Adrenal gland (tissue), 12 donors: Measurements from ENCODE around the gene HYAL4. TPM values are rescaled to one million over a fixed set of nuclear protein-coding genes. Genes with fewer than 3 reads are reported as not detected.
"Not testable (repeated sequence)": the region's sequence is repeated elsewhere in the genome, so short reads cannot be mapped to it uniquely, and the experiment has no call there.

Experiments used
- DNase-seq, 7 donors: peaks; one replicate each; pipeline ENCODE4 v3.0.0-alpha.2; 2019 to 2020
- H3K27ac ChIP-seq, 5 donors: fragments of 200-600 bp; sonication (generic) in 4 of 5; 1 replicate in 3 of 5; 2 replicates in 2 of 5; pipeline versions ENCODE4 v1.5.1 to v1.8.0; 2016 to 2020; ENCODE audit warnings: mild to moderate bottlenecking in 1 of 5
- H3K27me3 ChIP-seq: fragments of 200-600 bp; 2 replicates; pipeline ENCODE4 v1.8.0; 2021
- H3K36me3 ChIP-seq, 2 donors: fragments of 200-600 bp; replicated peaks in 1 of 2; 1 replicate in 1 of 2; 2 replicates in 1 of 2; pipeline versions ENCODE4 v1.5.1 to v1.8.0; 2018 to 2022
- H3K4me1 ChIP-seq, 2 donors: fragments of 200-600 bp; replicated peaks in 1 of 2; 1 replicate in 1 of 2; 2 replicates in 1 of 2; pipeline versions ENCODE4 v1.5.1 to v1.8.0; 2018 to 2021
- H3K4me3 ChIP-seq, 4 donors: fragments of 200-600 bp; sonication (generic) in 3 of 4; one replicate each; pipeline ENCODE4 v1.5.1; 2016 to 2018
- H3K9me3 ChIP-seq, 3 donors: fragments of 200-600 bp; sonication (generic) in 1 of 3; replicated peaks in 1 of 3; 1 replicate in 2 of 3; 2 replicates in 1 of 3; pipeline versions ENCODE4 v1.5.1 to v1.8.0; 2016 to 2021
- POLR2A ChIP-seq, 2 donors: fragments of 450-650 bp; IDR thresholded peaks; one replicate each; pipeline ENCODE4 v1.6.1; 2017; ENCODE audit warnings: antibody characterized with exemption in 2 of 2, mild to moderate bottlenecking in 2 of 2, moderate library complexity in 1 of 2
- WGBS, 4 donors: extraction: QIAGEN DNeasy Blood & Tissue Kit in 2 of 4; methylation state at CpG; one replicate each; pipeline versions ENCODE4 v1.1.5 to v1.1.7; 2013 to 2017; 5-methylcytosine and 5-hydroxymethylcytosine counted together
- intact Hi-C, 2 donors: fragments of 100-400 bp; cut with DNase I; formaldehyde crosslinking; loops; one replicate each; pipeline versions ENCODE4 v1.14.1 to v1.15.0; 2022 to 2023
- polyA plus RNA-seq, 3 donors: library from polyadenylated mRNA; stranded (reverse); fragments of 200-250 nt in 2 of 3; fragments of 350-450 nt in 1 of 3; fragmentation: Illumina TruSeq in 1 of 3; extraction: RNeasy Lipid Tissue Mini Kit (QIAGEN cat#74804) in 1 of 3; gene quantifications; one replicate each; pipeline ENCODE4 v1.2.3, GENCODE V29; 2013 to 2014
- total RNA-seq, 9 donors: library from RNA; depleted of rRNA in 4 of 9; stranded (reverse); fragments of >200 nt in 4 of 9; fragments of 120-200 nt in 1 of 9; fragmentation: NEBNext Ultra II Directional in 1 of 9; extraction: Animal tissue kit (Norgen Biotek cat#: 25700) in 1 of 9; gene quantifications; one replicate each; pipeline versions ENCODE4 v1.1.0 to v1.2.4, GENCODE V29; 2013 to 2023
- TF ChIP-seq, protein P1 (sequence below), 6 experiments: fragments of 450-650 bp in 4 of 6; fragments of 200-600 bp in 2 of 6; sonication (generic) in 1 of 6; IDR thresholded peaks; 1 replicate in 5 of 6; 2 replicates in 1 of 6; pipeline versions ENCODE4 v1.5.1 to v1.8.0; 2016 to 2021; ENCODE audit warnings: antibody characterized with exemption in 6 of 6, mild to moderate bottlenecking in 2 of 6, moderate library complexity in 1 of 6
- donor health status: healthy with polysubstance abuse.
- donor health status: Bipolar disorder and iron deficiency.
- donor health status: DM: yes; HTN: yes; CAD: no.
- donor health status: DM: no; HTN: no; CAD: no.
- donor health status: DM: no; HTN: no; CAD: no.
- donor health status: DM: yes; HTN: yes; CAD: no.

HYAL4 gene
- total and polyA plus RNA-seq, 12 donors: 0.17 TPM; not detected in 11

DNA sequence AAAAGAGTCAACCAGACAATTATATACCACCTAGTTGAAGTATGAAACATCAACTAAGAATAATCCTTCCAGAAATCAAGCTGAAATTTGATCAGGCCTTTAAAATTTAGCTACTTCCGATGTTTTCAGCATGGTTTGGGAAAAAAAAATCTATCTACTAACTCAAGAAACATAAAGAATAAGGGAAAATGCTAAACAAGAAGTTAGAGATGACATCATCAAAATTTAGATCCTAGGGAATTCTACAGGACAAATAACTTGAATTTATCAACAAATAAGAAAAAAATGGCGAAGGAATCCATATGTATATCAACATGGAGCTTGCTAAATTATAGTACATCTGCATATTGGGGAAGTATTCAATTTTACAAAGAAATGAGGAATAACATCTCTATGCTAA is 36.3 kb downstream of the HYAL4 start:
- no peak for TF ChIP-seq POLR2A (IDR thresholded peaks at IDR 0.05)
- TF ChIP-seq, protein P1, sequence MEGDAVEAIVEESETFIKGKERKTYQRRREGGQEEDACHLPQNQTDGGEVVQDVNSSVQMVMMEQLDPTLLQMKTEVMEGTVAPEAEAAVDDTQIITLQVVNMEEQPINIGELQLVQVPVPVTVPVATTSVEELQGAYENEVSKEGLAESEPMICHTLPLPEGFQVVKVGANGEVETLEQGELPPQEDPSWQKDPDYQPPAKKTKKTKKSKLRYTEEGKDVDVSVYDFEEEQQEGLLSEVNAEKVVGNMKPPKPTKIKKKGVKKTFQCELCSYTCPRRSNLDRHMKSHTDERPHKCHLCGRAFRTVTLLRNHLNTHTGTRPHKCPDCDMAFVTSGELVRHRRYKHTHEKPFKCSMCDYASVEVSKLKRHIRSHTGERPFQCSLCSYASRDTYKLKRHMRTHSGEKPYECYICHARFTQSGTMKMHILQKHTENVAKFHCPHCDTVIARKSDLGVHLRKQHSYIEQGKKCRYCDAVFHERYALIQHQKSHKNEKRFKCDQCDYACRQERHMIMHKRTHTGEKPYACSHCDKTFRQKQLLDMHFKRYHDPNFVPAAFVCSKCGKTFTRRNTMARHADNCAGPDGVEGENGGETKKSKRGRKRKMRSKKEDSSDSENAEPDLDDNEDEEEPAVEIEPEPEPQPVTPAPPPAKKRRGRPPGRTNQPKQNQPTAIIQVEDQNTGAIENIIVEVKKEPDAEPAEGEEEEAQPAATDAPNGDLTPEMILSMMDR (IDR thresholded peaks at IDR 0.05): no peak
- H3K4me3 ChIP-seq: no peak overlapping the region
- H3K9me3 ChIP-seq: no peaks in the 10 kb centered on the region
- H3K27ac ChIP-seq: no peak overlapping the region
- 70 to 93% (median 90%) methylated on average over 2 of the region's 2 CpGs for WGBS, 4 donors
- H3K4me1 ChIP-seq: no peaks in the 10 kb centered on the region
- DNase-seq: no peak
- intact Hi-C loops: no loop called here
- no peaks in the 10 kb centered on the region for H3K36me3 ChIP-seq
- no peaks in the 10 kb centered on the region for H3K27me3 ChIP-seq

DNA sequence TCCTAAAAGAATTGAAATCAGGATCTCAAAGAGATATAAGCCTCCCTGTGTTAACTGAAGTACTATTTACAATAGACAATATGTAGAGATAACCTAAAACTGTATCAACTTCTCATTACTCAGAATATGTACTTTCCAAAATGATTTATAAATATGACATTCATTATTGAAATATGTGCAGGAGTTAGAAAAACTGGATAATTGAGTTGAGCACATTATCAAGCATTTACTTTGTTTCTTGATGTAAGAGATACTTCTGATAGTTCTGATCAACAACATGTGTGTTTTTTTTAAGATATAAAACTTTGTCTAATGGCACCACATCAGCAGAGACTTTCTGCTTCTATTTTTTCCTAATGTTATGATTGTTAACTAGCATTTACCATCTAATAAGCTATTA is 38.2 kb downstream of the HYAL4 start:
- Histone ChIP-seq H3K4me1 (no peaks in the 10 kb centered on the region), H3K9me3 (no peaks in the 10 kb centered on the region), H3K27me3 (no peaks in the 10 kb centered on the region), H3K27ac (no peak overlapping the region), H3K4me3 (no peak overlapping the region), H3K36me3 (no peaks in the 10 kb centered on the region)
- no peak for DNase-seq
- TF ChIP-seq, protein P1 (IDR thresholded peaks at IDR 0.05): no peak
- TF ChIP-seq POLR2A (IDR thresholded peaks at IDR 0.05): no peak
- intact Hi-C loops: no loop called here

DNA sequence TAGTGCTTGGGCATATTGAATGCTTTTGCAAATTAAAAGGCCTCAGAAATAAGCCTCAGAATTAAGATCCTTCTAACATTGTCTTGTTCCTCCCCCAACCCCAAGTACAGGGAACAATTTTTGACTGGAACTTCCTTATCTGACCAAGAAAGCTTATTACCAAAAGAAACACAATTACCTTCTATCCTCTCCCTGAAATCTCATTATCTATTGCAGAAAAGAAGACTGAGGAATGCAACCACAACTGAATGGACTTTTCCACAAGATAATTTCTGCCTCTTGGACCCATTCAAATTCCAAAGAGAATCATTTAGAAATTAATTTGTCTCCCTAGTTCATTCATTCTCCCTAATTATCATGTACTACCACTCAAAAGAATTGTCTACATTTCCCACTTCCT is 43.2 kb downstream of the HYAL4 start:
- H3K27ac ChIP-seq: no peak overlapping the region
- TF ChIP-seq, protein P1 (IDR thresholded peaks at IDR 0.05): no peak
- TF ChIP-seq POLR2A (IDR thresholded peaks at IDR 0.05): no peak
- DNase-seq: no peak
- no peaks in the 10 kb centered on the region for H3K9me3 ChIP-seq
- H3K27me3 ChIP-seq: no peaks in the 10 kb centered on the region
- H3K4me1 ChIP-seq: no peaks in the 10 kb centered on the region
- H3K4me3 ChIP-seq: no peak overlapping the region
- intact Hi-C loops: no loop called here
- H3K36me3 ChIP-seq: no peaks in the 10 kb centered on the region

DNA sequence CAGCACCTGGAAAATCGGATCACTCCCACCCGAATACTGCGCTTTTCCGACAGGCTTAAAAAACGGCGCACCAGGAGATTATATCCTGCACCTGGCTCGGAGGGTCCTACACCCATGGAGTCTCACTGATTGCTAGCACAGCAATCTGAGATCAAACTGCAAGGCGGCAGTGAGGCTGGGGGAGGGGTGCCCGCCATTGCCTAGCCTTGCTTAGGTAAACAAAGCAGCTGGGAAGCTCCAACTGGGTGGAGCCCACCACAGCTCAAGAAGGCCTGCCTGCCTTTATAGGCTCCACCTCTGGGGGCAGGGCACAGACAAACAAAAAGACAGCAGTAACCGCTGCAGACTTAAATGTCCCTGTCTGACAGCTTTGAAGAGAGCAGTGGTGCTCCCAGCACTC is 49.8 kb downstream of the HYAL4 start:
- H3K4me1 ChIP-seq, H3K27me3 ChIP-seq, H3K27ac ChIP-seq, H3K36me3 ChIP-seq, H3K4me3 ChIP-seq, intact Hi-C loops, H3K9me3 ChIP-seq, DNase-seq: not testable (repeated sequence)
- 86 to 95% (median 92%) methylated on average over 7 to 10 of the region's 10 CpGs for WGBS, 4 donors

DNA sequence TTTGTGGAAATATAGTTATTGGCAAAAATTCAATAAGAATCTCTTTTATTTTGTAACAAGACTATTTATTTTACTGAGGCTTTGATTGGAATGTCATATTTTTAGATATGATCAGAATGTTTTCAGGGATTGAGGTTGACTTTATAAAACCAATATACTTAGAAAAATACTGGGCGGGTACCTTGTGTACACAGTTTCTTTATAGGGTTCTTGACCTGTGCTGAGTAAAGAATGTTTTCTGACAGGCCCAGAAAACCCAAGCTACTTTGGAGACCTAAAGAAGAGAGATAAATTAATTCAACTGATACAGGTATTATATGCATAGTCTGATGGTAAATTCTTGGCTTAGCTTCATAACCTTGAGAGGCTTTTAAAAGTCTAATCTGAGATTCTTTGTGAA is 56.1 kb downstream of the HYAL4 start:
- DNase-seq: no peak
- H3K27ac ChIP-seq: no peak overlapping the region
- no peak for TF ChIP-seq POLR2A (IDR thresholded peaks at IDR 0.05)
- TF ChIP-seq, protein P1 (IDR thresholded peaks at IDR 0.05): no peak
- H3K4me3 ChIP-seq: no peak overlapping the region
- H3K9me3 ChIP-seq: no peaks in the 10 kb centered on the region
- H3K36me3 ChIP-seq: no peaks in the 10 kb centered on the region
- H3K4me1 ChIP-seq: no peaks in the 10 kb centered on the region
- WGBS, 4 donors: 54 to 83% (median 73%) methylated on average over 1 of the region's 1 CpG
- intact Hi-C loops: no loop called here
- H3K27me3 ChIP-seq: no peaks in the 10 kb centered on the region
